GM12878 (cell line): ENCODE data around the gene SLC23A2. TPM values are rescaled to one million over a fixed set of nuclear protein-coding genes. Genes with fewer than 3 reads are reported as not detected.

Source experiments
- ATAC-seq: fragments of 200-7000 bp; cut with Tn5 transposase; 3 replicates; pipeline ENCODE4 v1.9.1; 2020; ENCODE audit warnings: mild to moderate bottlenecking, moderate library complexity
- BruUV-seq: library from RNA; stranded (reverse); fragments of 400-500 nt; replicated peaks from 2 replicates; lab custom pipeline; 2021; lab: Mats Ljungman, UMichigan
- CTCF ChIA-PET: fragments of 300-600 bp; sonication (Branson Sonifier 250); formaldehyde crosslinking; extraction: SDS; loops from one replicate; lab custom pipeline; 2021; ENCODE audit warnings: inconsistent platforms; lab: Yijun Ruan, JAX
- POLR2A ChIA-PET: fragments of 350-600 bp; formaldehyde crosslinking; extraction: SDS; loops from one replicate; lab custom pipeline; 2021; ENCODE audit warnings: inconsistent platforms; lab: Charles Lee
- RAD21 ChIA-PET: fragments of 300-600 bp; sonication (Branson Sonifier 250); formaldehyde crosslinking; loops from one replicate; lab custom pipeline; 2023; ENCODE audit warnings: antibody characterized with exemption; ENCODE audit not compliant: unreplicated experiment; lab: Charles Lee
- SMC1A ChIA-PET: fragments of 300-600 bp; sonication (Branson Sonifier 250); formaldehyde crosslinking; loops from one replicate; lab custom pipeline; 2023; ENCODE audit not compliant: unreplicated experiment, uncharacterized antibody; lab: Charles Lee
- DNase-seq: peaks from one replicate; pipeline ENCODE4 v3.0.0-alpha.2; 2011; ENCODE audit warnings: low read depth, low spot score
- FAIRE-seq: peaks from 3 replicates; lab custom pipeline; 2011; peaks lifted over from hg19 to GRCh38; lab: Jason Lieb, UNC
- H2AFZ ChIP-seq: 2 replicates; pipeline ENCODE4 v1.6.0; 2011; ENCODE audit warnings: low read depth, low read length, control low read depth; ENCODE audit not compliant: control insufficient read depth
- H3K27ac ChIP-seq: 2 replicates; pipeline ENCODE4 v1.5.1; 2011; ENCODE audit warnings: control low read depth; ENCODE audit not compliant: control insufficient read depth, insufficient read depth
- H3K27me3 ChIP-seq, 2 experiments: replicated peaks in 1 of 2; 2 replicates each; pipeline versions ENCODE4 v1.6.0 to v1.6.1; 2011; ENCODE audit warnings: low read length in 1 of 2; ENCODE audit not compliant: control insufficient read depth in 2 of 2, insufficient read depth in 2 of 2
- H3K36me3 ChIP-seq, 2 experiments: 2 replicates each; pipeline ENCODE4 v1.5.1; 2011; ENCODE audit warnings: low read length in 1 of 2; ENCODE audit not compliant: control insufficient read depth in 2 of 2, insufficient read depth in 2 of 2
- H3K4me1 ChIP-seq: 2 replicates; pipeline ENCODE4 v1.6.1; 2011; ENCODE audit warnings: mild to moderate bottlenecking, low read length, moderate library complexity, mixed read lengths; ENCODE audit not compliant: control insufficient read depth, insufficient read depth
- H3K4me2 ChIP-seq: 2 replicates; pipeline ENCODE4 v1.6.0; 2011; ENCODE audit warnings: control low read depth; ENCODE audit not compliant: control insufficient read depth, insufficient read depth
- H3K4me3 ChIP-seq: fragments of 200-600 bp; sonication (generic); 2 replicates; pipeline ENCODE4 v1.5.1; 2016
- H3K79me2 ChIP-seq: 2 replicates; pipeline ENCODE4 v1.6.0; 2011; ENCODE audit warnings: low read length; ENCODE audit not compliant: control insufficient read depth, insufficient read depth
- H3K9ac ChIP-seq: 2 replicates; pipeline ENCODE4 v1.8.0; 2011; ENCODE audit warnings: low read length, control low read depth, mixed read lengths; ENCODE audit not compliant: control insufficient read depth, insufficient read depth
- H3K9me3 ChIP-seq: replicated peaks from 3 replicates; pipeline ENCODE4 v1.5.1; 2011; ENCODE audit warnings: mild to moderate bottlenecking, low read length; ENCODE audit not compliant: control insufficient read depth, insufficient read depth
- H4K20me1 ChIP-seq: 2 replicates; pipeline ENCODE4 v1.6.0; 2011; ENCODE audit not compliant: control insufficient read depth, insufficient read depth
- ESRRA ChIP-seq: IDR thresholded peaks from 2 replicates; pipeline ENCODE4 v1.6.1; 2012; ENCODE audit warnings: mild to moderate bottlenecking, low read length, improper control_type of control experiment
- HCFC1 ChIP-seq: fragments of 150-350 bp; IDR thresholded peaks from 2 replicates; pipeline ENCODE4 v1.6.1; 2014; ENCODE audit warnings: low read length
- HDAC2 ChIP-seq: fragments of 200-600 bp; sonication (generic); IDR thresholded peaks from 2 replicates; pipeline ENCODE4 v1.6.1; 2017
- MEF2A ChIP-seq: IDR thresholded peaks from 2 replicates; pipeline ENCODE4 v1.6.1; 2011; ENCODE audit warnings: low read depth, mild to moderate bottlenecking, low read length, moderate library complexity; ENCODE audit not compliant: insufficient read depth
- RAD21 ChIP-seq: IDR thresholded peaks from 2 replicates; pipeline ENCODE4 v1.6.1; 2011; ENCODE audit warnings: mild to moderate bottlenecking, low read depth, low read length, moderate library complexity; ENCODE audit not compliant: insufficient read depth
- SREBF1 ChIP-seq: IDR thresholded peaks from 2 replicates; pipeline ENCODE4 v1.6.1; 2012; ENCODE audit warnings: mild to moderate bottlenecking, low read length
- ZBTB11 ChIP-seq: fragments of 450-650 bp; formaldehyde crosslinking; IDR thresholded peaks from 2 replicates; pipeline ENCODE4 v1.5.0; 2022; ENCODE audit warnings: mild to moderate bottlenecking, missing genetic modification characterization
- ZNF687 ChIP-seq: fragments of 450-650 bp; IDR thresholded peaks from 2 replicates; pipeline ENCODE4 v1.6.1; 2017; ENCODE audit warnings: mild to moderate bottlenecking, moderate library complexity
- WGBS: methylation state at CpG from one replicate; pipeline ENCODE4 v1.1.6; 2016; ENCODE audit warnings: low lambda C conversion rate; ENCODE audit not compliant: insufficient replicate concordance, insufficient coverage; ENCODE audit errors: missing lambda C conversion rate; 5-methylcytosine and 5-hydroxymethylcytosine counted together
- in situ Hi-C: fragments of 300-500 bp; cut with MboI; formaldehyde crosslinking; loops from 9 replicates; pipeline ENCODE4 v1.14.3; 2018; ENCODE audit warnings: mixed read lengths
- intact Hi-C: fragments of 100-400 bp; cut with micrococcal nuclease; formaldehyde crosslinking; loops from one replicate; pipeline ENCODE4 v1.14.2; 2022; ENCODE audit not compliant: unreplicated experiment
- polyA plus RNA-seq, 11 experiments: library from polyadenylated mRNA; depleted of rRNA in 4 of 11; unstranded in 6 of 11; stranded (reverse) in 5 of 11; fragments of >200 nt; fragmentation: Nextera tagmentation in 4 of 11; fragmentation: Illumina TruSeq in 1 of 11; extraction: Ambion mirVana in 4 of 11; extraction: Trizol in 1 of 11; gene quantifications; 1 replicate in 1 of 11; 2 replicates in 10 of 11; pipeline versions ENCODE4 v1.2.1 to v1.2.3, GENCODE V29; 2011 to 2016; ENCODE audit warnings: inconsistent platforms in 2 of 11, missing spikeins in 2 of 11, low read depth in 1 of 11
- total RNA-seq, 4 experiments: library from RNA; depleted of rRNA in 3 of 4; stranded (reverse); fragments of >200 nt in 3 of 4; fragmentation: Illumina TruSeq in 1 of 4; extraction: Trizol in 1 of 4; gene quantifications; 2 replicates each; pipeline versions ENCODE4 v1.2.1 to v1.2.3, GENCODE V29; 2013 to 2021
- TF ChIP-seq, protein P1 (sequence below): IDR thresholded peaks from 2 replicates; pipeline ENCODE4 v1.6.1; 2011; ENCODE audit warnings: low read depth, mild to moderate bottlenecking, low read length, moderate library complexity, borderline replicate concordance; ENCODE audit errors: extremely low read depth

The SLC23A2 gene
- total and polyA plus RNA-seq, 10 of the 15 experiments (the other 5 are each of a cell fraction or from before 2014, with no cell fraction given) = 4.4 to 56.1 (median 35.5) TPM

- Histone ChIP-seq H3K4me2 (no peak overlapping the region), H4K20me1 (no peaks in the 10 kb centered on the region), H3K9me3 (no peaks in the 10 kb centered on the region), H3K9ac (no peak overlapping the region), H3K4me3 (no peak overlapping the region), H3K79me2 (no peaks in the 10 kb centered on the region), H3K27ac (no peak overlapping the region), H3K4me1 (no peaks in the 10 kb centered on the region), H3K36me3 (no peaks in the 10 kb centered on the region), H2AFZ (no peak overlapping the region), H3K27me3 (no peaks in the 10 kb centered on the region)
- WGBS = 37% methylated on average over 2 of the region's 2 CpGs
- FAIRE-seq = no peak
- CTCF ChIA-PET = interaction anchor here (0.9 kb wide), 1 partner anchor 39 kb away, joined by 3 read pairs; no protein-coding TSS in a partner anchor
- no peak for ATAC-seq
- in situ Hi-C loops (no loop called here), intact Hi-C loops (no loop called here)
- no peak for TF ChIP-seq RAD21
- TF ChIP-seq MEF2A = no peak
- no TSS peak for BruUV-seq
- SMC1A ChIA-PET = interaction anchor here (1.6 kb wide), 1 partner anchor 20 kb away, joined by 4 read pairs; no protein-coding TSS in a partner anchor
- POLR2A ChIA-PET = no interaction called here
- RAD21 ChIA-PET = no interaction called here
- no peak for DNase-seq
Observed at GRCh38 chr20:4830696-4831095, 170.6 kb downstream of the SLC23A2 start.

DNA sequence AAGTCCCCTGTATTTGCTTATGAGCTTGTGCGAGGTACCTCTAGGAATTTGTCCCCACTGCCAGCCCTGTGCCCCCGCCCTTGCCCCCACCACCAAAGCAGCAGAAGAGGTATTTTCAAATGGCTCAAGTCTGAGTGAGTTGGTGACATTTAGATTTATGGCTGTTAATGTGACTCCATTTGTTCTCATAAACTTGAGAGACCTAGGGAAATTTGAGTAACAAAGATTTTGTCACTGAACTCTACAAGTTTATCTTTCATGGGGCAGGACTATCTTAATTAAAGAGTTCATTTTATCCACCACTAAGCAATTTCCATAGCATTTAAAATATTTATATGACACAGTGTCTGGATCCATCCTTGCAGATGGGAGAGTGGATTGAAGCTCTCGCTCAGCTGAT, 171.1 kb downstream of the SLC23A2 start:
- ATAC-seq = no peak
- no peak for FAIRE-seq
- Histone ChIP-seq H3K4me3 (no peak overlapping the region), H3K36me3 (no peaks in the 10 kb centered on the region), H3K79me2 (no peaks in the 10 kb centered on the region), H4K20me1 (no peaks in the 10 kb centered on the region), H3K4me2 (no peak overlapping the region), H3K27ac (no peak overlapping the region), H3K9me3 (no peaks in the 10 kb centered on the region), H3K4me1 (no peaks in the 10 kb centered on the region), H3K9ac (no peak overlapping the region), H2AFZ (no peak overlapping the region), H3K27me3 (no peaks in the 10 kb centered on the region)
- 42% methylated on average over 3 of the region's 3 CpGs for WGBS
- SMC1A ChIA-PET = interaction anchor here (1.6 kb wide), 1 partner anchor 19 kb away, joined by 4 read pairs; no protein-coding TSS in a partner anchor
- intact Hi-C loops (no loop called here), in situ Hi-C loops (no loop called here)
- DNase-seq = no peak
- BruUV-seq = no TSS peak
- RAD21 ChIA-PET = no interaction called here
- CTCF ChIA-PET = interaction anchor here (0.9 kb wide), 1 partner anchor 38 kb away, joined by 3 read pairs; no protein-coding TSS in a partner anchor
- POLR2A ChIA-PET = no interaction called here
- TF ChIP-seq, protein P1, sequence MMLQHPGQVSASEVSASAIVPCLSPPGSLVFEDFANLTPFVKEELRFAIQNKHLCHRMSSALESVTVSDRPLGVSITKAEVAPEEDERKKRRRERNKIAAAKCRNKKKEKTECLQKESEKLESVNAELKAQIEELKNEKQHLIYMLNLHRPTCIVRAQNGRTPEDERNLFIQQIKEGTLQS = no peak
- TF ChIP-seq ZNF687 = no peak
- no peak for TF ChIP-seq SREBF1
- TF ChIP-seq RAD21 = no peak
- no peak for TF ChIP-seq ZBTB11 (CRISPR knock-in tag)
- no peak for TF ChIP-seq HDAC2
- no peak for TF ChIP-seq HCFC1
- no peak for TF ChIP-seq ESRRA
